Keratinocyte (primary cell): ENCODE results near the gene SPATA16.

ENCODE experiments used
- CTCF ChIP-seq, 3 experiments: IDR thresholded peaks in 1 of 3; conservative IDR thresholded peaks in 1 of 3; optimal IDR thresholded peaks in 1 of 3; 2 replicates in 2 of 3; 3 replicates in 1 of 3; pipeline versions ENCODE3 to v1.5.1; 2011; ENCODE audit warnings: low read length in 3 of 3, mild to moderate bottlenecking in 3 of 3, moderate library complexity in 2 of 3, control low read depth in 1 of 3, inconsistent platforms in 1 of 3; ENCODE audit not compliant: insufficient read depth in 2 of 3; ENCODE audit errors: extremely low read depth in 1 of 3
- EZH2 ChIP-seq: IDR thresholded peaks from one replicate; pipeline ENCODE4 v1.6.1; 2012; ENCODE audit warnings: inconsistent platforms, mild to moderate bottlenecking, low read length, moderate library complexity

- TF ChIP-seq CTCF (optimal IDR thresholded peaks at IDR 0.05 in 1 of 3, IDR thresholded peaks at IDR 0.05 in 1 of 3, conservative IDR thresholded peaks at IDR 0.05 in 1 of 3; ENCODE audit: extremely low read depth in 1 of 3, insufficient read depth in 2 of 3, low read length in 3 of 3) (no peak), EZH2 (no peak)
Measured at GRCh38 chr3:172882563-172882962, 258.5 kb downstream of the SPATA16 start.
